HepG2 (cell line): ENCODE results near the gene TRMT112. TPM values are rescaled to one million over a fixed set of nuclear protein-coding genes. Genes with fewer than 3 reads are reported as not detected.

ENCODE experiments used
- AKAP8 ChIP-seq: sonication (generic); formaldehyde crosslinking; IDR thresholded peaks from 2 replicates; pipeline ENCODE4 v1.5.1; 2020; ENCODE audit warnings: mild to moderate bottlenecking, missing genetic modification reagents
- BORCS8-MEF2B ChIP-seq: sonication (generic); formaldehyde crosslinking; IDR thresholded peaks from 2 replicates; pipeline ENCODE4 v1.8.0; 2022; ENCODE audit warnings: mild to moderate bottlenecking, missing genetic modification reagents
- CBFB ChIP-seq: sonication (generic); formaldehyde crosslinking; IDR thresholded peaks from 2 replicates; pipeline ENCODE4 v1.4.0; 2020; ENCODE audit warnings: missing genetic modification reagents
- CENPT ChIP-seq: sonication (generic); formaldehyde crosslinking; IDR thresholded peaks from 2 replicates; pipeline ENCODE4 v1.8.0; 2022; ENCODE audit warnings: low read depth, mild to moderate bottlenecking, moderate library complexity, missing genetic modification reagents
- CHD2 ChIP-seq: IDR thresholded peaks from 2 replicates; pipeline ENCODE4 v1.6.1; 2011; ENCODE audit warnings: low read depth, low read length, improper control_type of control experiment
- EEA1 ChIP-seq: sonication (generic); formaldehyde crosslinking; IDR thresholded peaks from 2 replicates; pipeline ENCODE4 v1.5.1; 2020; ENCODE audit warnings: mild to moderate bottlenecking, missing genetic modification reagents, borderline replicate concordance
- HNRNPLL ChIP-seq: fragments of 200-400 bp; formaldehyde crosslinking; IDR thresholded peaks from 2 replicates; pipeline ENCODE4 v1.6.1; 2017; ENCODE audit warnings: mild to moderate bottlenecking, low read depth, low read length; ENCODE audit not compliant: poor library complexity, severe bottlenecking
- MEIS1 ChIP-seq: sonication (generic); formaldehyde crosslinking; IDR thresholded peaks from 2 replicates; pipeline ENCODE4 v1.9.0; 2021; ENCODE audit warnings: mild to moderate bottlenecking, missing genetic modification reagents, moderate library complexity, borderline replicate concordance
- MIER2 ChIP-seq: IDR thresholded peaks from 2 replicates; pipeline ENCODE4 v1.6.1; 2016; ENCODE audit warnings: missing biosample characterization, missing genetic modification reagents
- RARG ChIP-seq: sonication (generic); formaldehyde crosslinking; IDR thresholded peaks from 2 replicates; pipeline ENCODE4 v1.4.0; 2020; ENCODE audit warnings: low read depth, mild to moderate bottlenecking, missing genetic modification reagents
- RFX3 ChIP-seq: IDR thresholded peaks from 2 replicates; pipeline ENCODE4 v1.6.1; 2016; ENCODE audit warnings: missing biosample characterization, missing genetic modification reagents
- SIX4 ChIP-seq: sonication (generic); formaldehyde crosslinking; IDR thresholded peaks from 2 replicates; pipeline ENCODE4 v1.4.0; 2020; ENCODE audit warnings: missing genetic modification reagents
- SSRP1 ChIP-seq: IDR thresholded peaks from 2 replicates; pipeline ENCODE4 v1.6.1; 2016; ENCODE audit warnings: control low read depth
- ZNF331 ChIP-seq: sonication (generic); formaldehyde crosslinking; IDR thresholded peaks from 2 replicates; pipeline ENCODE4 v1.4.0; 2020; ENCODE audit warnings: missing genetic modification reagents
- ZNF674 ChIP-seq: sonication (generic); formaldehyde crosslinking; IDR thresholded peaks from 2 replicates; pipeline ENCODE4 v1.5.0; 2020; ENCODE audit warnings: low read depth, mild to moderate bottlenecking, missing genetic modification reagents
- ZNF788 ChIP-seq: sonication (generic); formaldehyde crosslinking; IDR thresholded peaks from 2 replicates; pipeline ENCODE4 v1.5.0; 2020; ENCODE audit warnings: mild to moderate bottlenecking, missing genetic modification reagents, borderline replicate concordance
- ZNF816 ChIP-seq: sonication (generic); formaldehyde crosslinking; IDR thresholded peaks from 2 replicates; pipeline ENCODE4 v1.8.0; 2022; ENCODE audit warnings: missing genetic modification reagents, mild to moderate bottlenecking, borderline replicate concordance
- ZSCAN25 ChIP-seq: sonication (generic); formaldehyde crosslinking; IDR thresholded peaks from 2 replicates; pipeline ENCODE4 v1.8.0; 2022; ENCODE audit warnings: mild to moderate bottlenecking, missing genetic modification reagents
- polyA plus RNA-seq, 8 experiments: library from polyadenylated mRNA; depleted of rRNA in 3 of 8; stranded (reverse) in 7 of 8; unstranded in 1 of 8; fragments of >200 nt; fragmentation: Illumina TruSeq in 4 of 8; extraction: Trizol in 4 of 8; gene quantifications; 2 replicates each; pipeline versions ENCODE4 v1.2.1 to v1.2.3, GENCODE V29; 2011 to 2016; ENCODE audit warnings: low read depth in 4 of 8, missing spikeins in 1 of 8, mixed read lengths in 1 of 8; ENCODE audit not compliant: insufficient read depth in 1 of 8
- total RNA-seq, 5 experiments: library from RNA; depleted of rRNA; stranded (reverse); fragments of >200 nt; fragmentation: Illumina TruSeq; extraction: Trizol; gene quantifications; 2 replicates each; pipeline ENCODE4 v1.2.3, GENCODE V29; 2016; ENCODE audit warnings: low read depth in 1 of 5
- TF ChIP-seq, protein P1 (sequence below): sonication (generic); formaldehyde crosslinking; IDR thresholded peaks from 2 replicates; pipeline ENCODE4 v1.4.0; 2020; ENCODE audit warnings: missing genetic modification reagents
- TF ChIP-seq, protein P2 (sequence below): IDR thresholded peaks from 2 replicates; pipeline ENCODE4 v1.6.1; 2016; ENCODE audit warnings: mild to moderate bottlenecking
- TF ChIP-seq, protein P3 (sequence below): sonication (generic); formaldehyde crosslinking; IDR thresholded peaks from 2 replicates; pipeline ENCODE4 v1.5.0; 2020; ENCODE audit warnings: mild to moderate bottlenecking, low read depth, missing genetic modification reagents, borderline replicate concordance
- TF ChIP-seq, protein P4 (sequence below): sonication (generic); formaldehyde crosslinking; IDR thresholded peaks from 2 replicates; pipeline ENCODE4 v1.4.0; 2020; ENCODE audit warnings: mild to moderate bottlenecking, missing genetic modification reagents
- TF ChIP-seq, protein P5 (sequence below): sonication (generic); formaldehyde crosslinking; IDR thresholded peaks from 2 replicates; pipeline ENCODE4 v1.4.0; 2020; ENCODE audit warnings: missing genetic modification reagents, mild to moderate bottlenecking, borderline replicate concordance

TRMT112 gene
- total and polyA plus RNA-seq, 2 of the 13 experiments (the other 11 are each of a cell fraction or from before 2014, with no cell fraction given): 186 to 409 TPM

DNA sequence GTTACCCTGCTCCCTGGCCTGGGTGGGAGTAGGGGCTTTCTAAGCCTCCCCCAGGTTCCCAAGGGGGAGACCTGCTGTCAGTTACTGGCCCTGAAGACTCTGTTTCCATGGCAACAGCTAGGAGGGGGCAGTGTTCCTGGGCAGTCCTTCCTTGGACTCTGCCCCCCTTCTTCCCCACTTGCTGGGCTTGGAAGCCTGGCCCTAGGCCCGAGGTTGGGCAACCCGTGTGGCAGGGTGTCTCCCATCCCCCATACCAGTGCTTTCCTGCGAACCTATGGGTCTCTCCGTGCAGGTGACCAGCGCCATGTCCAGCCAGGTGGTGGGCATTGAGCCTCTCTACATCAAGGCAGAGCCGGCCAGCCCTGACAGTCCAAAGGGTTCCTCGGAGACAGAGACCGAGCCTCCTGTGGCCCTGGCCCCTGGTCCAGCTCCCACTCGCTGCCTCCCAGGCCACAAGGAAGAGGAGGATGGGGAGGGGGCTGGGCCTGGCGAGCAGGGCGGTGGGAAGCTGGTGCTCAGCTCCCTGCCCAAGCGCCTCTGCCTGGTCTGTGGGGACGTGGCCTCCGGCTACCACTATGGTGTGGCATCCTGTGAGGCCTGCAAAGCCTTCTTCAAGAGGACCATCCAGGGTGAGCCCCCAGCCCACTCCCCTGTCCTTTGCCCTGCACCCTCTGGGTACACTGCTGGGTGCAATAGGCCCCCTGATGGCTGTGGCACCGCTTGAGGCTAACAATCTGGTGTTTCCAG is 10.3 kb downstream of the TRMT112 start (continued):
- TF ChIP-seq, protein P1, sequence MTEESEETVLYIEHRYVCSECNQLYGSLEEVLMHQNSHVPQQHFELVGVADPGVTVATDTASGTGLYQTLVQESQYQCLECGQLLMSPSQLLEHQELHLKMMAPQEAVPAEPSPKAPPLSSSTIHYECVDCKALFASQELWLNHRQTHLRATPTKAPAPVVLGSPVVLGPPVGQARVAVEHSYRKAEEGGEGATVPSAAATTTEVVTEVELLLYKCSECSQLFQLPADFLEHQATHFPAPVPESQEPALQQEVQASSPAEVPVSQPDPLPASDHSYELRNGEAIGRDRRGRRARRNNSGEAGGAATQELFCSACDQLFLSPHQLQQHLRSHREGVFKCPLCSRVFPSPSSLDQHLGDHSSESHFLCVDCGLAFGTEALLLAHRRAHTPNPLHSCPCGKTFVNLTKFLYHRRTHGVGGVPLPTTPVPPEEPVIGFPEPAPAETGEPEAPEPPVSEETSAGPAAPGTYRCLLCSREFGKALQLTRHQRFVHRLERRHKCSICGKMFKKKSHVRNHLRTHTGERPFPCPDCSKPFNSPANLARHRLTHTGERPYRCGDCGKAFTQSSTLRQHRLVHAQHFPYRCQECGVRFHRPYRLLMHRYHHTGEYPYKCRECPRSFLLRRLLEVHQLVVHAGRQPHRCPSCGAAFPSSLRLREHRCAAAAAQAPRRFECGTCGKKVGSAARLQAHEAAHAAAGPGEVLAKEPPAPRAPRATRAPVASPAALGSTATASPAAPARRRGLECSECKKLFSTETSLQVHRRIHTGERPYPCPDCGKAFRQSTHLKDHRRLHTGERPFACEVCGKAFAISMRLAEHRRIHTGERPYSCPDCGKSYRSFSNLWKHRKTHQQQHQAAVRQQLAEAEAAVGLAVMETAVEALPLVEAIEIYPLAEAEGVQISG: peak; percentile 38; the same call in 1 of the 2 replicates
- TF ChIP-seq ZNF816 (CRISPR knock-in tag): no peak
- TF ChIP-seq, protein P2, sequence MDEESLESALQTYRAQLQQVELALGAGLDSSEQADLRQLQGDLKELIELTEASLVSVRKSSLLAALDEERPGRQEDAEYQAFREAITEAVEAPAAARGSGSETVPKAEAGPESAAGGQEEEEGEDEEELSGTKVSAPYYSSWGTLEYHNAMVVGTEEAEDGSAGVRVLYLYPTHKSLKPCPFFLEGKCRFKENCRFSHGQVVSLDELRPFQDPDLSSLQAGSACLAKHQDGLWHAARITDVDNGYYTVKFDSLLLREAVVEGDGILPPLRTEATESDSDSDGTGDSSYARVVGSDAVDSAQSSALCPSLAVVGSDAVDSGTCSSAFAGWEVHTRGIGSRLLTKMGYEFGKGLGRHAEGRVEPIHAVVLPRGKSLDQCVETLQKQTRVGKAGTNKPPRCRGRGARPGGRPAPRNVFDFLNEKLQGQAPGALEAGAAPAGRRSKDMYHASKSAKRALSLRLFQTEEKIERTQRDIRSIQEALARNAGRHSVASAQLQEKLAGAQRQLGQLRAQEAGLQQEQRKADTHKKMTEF: no peak
- no peak for TF ChIP-seq RARG (CRISPR knock-in tag)
- TF ChIP-seq, protein P3, sequence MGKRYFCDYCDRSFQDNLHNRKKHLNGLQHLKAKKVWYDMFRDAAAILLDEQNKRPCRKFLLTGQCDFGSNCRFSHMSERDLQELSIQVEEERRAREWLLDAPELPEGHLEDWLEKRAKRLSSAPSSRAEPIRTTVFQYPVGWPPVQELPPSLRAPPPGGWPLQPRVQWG: no peak
- TF ChIP-seq CBFB (CRISPR knock-in tag): no peak
- TF ChIP-seq CENPT: no peak
- no peak for TF ChIP-seq SIX4 (CRISPR knock-in tag)
- TF ChIP-seq EEA1 (CRISPR knock-in tag): no peak
- peak; percentile 36; the same call in 1 of the 2 replicates for TF ChIP-seq ZNF788 (CRISPR knock-in tag)
- TF ChIP-seq SSRP1 (CRISPR knock-in tag): no peak
- no peak for TF ChIP-seq ZNF674
- no peak for TF ChIP-seq MIER2 (CRISPR knock-in tag)
- no peak for TF ChIP-seq HNRNPLL
- TF ChIP-seq BORCS8-MEF2B: no peak
- peak; percentile 33; the same call in 1 of the 2 replicates for TF ChIP-seq MEIS1 (CRISPR knock-in tag)
- peak; percentile 86 for TF ChIP-seq RFX3 (CRISPR knock-in tag)
- TF ChIP-seq, protein P4, sequence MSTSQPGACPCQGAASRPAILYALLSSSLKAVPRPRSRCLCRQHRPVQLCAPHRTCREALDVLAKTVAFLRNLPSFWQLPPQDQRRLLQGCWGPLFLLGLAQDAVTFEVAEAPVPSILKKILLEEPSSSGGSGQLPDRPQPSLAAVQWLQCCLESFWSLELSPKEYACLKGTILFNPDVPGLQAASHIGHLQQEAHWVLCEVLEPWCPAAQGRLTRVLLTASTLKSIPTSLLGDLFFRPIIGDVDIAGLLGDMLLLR (CRISPR knock-in tag): 0 out of 2 replicates have a peak, but pooled peaks have one; percentile 36
- peak; percentile 49; the same call in 1 of the 2 replicates for TF ChIP-seq CHD2
- TF ChIP-seq ZSCAN25 (CRISPR knock-in tag): no peak
- TF ChIP-seq, protein P5, sequence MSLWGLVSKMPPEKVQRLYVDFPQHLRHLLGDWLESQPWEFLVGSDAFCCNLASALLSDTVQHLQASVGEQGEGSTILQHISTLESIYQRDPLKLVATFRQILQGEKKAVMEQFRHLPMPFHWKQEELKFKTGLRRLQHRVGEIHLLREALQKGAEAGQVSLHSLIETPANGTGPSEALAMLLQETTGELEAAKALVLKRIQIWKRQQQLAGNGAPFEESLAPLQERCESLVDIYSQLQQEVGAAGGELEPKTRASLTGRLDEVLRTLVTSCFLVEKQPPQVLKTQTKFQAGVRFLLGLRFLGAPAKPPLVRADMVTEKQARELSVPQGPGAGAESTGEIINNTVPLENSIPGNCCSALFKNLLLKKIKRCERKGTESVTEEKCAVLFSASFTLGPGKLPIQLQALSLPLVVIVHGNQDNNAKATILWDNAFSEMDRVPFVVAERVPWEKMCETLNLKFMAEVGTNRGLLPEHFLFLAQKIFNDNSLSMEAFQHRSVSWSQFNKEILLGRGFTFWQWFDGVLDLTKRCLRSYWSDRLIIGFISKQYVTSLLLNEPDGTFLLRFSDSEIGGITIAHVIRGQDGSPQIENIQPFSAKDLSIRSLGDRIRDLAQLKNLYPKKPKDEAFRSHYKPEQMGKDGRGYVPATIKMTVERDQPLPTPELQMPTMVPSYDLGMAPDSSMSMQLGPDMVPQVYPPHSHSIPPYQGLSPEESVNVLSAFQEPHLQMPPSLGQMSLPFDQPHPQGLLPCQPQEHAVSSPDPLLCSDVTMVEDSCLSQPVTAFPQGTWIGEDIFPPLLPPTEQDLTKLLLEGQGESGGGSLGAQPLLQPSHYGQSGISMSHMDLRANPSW (CRISPR knock-in tag): no peak
- no peak for TF ChIP-seq AKAP8
- TF ChIP-seq ZNF331 (CRISPR knock-in tag): no peak
